IMR-90 (cell line): ENCODE results near the gene ROBO4. TPM values are rescaled to one million over a fixed set of nuclear protein-coding genes. Genes with fewer than 3 reads are reported as not detected.

Experiments used
- ATAC-seq: fragments of 200-7000 bp; cut with Tn5 transposase; 2 replicates; pipeline ENCODE4 v1.9.1; 2020; ENCODE audit warnings: low read depth, mild to moderate bottlenecking, moderate library complexity
- BruUV-seq: library from RNA; stranded (reverse); fragments of 400-500 nt; replicated peaks from 2 replicates; lab custom pipeline; 2021; lab: Mats Ljungman, UMichigan
- CTCF ChIA-PET: fragments of 300-600 bp; formaldehyde crosslinking; extraction: SDS; loops from one replicate; lab custom pipeline; 2021; ENCODE audit warnings: antibody characterized with exemption; lab: Yijun Ruan, JAX
- POLR2A ChIA-PET: fragments of 300-600 bp; sonication (Branson Sonifier 250); formaldehyde crosslinking; loops from one replicate; lab custom pipeline; 2022; ENCODE audit warnings: antibody characterized with exemption; ENCODE audit not compliant: unreplicated experiment; lab: Charles Lee
- DNase-seq: peaks from one replicate; pipeline ENCODE4 v3.0.0; 2013
- H2AFZ ChIP-seq: replicated peaks from 2 replicates; pipeline ENCODE3; 2013; ENCODE audit warnings: low read length, mild to moderate bottlenecking; ENCODE audit not compliant: poor library complexity
- H2AK5ac ChIP-seq: 2 replicates; pipeline ENCODE4 v1.6.1; 2013; ENCODE audit warnings: low read depth, low read length, inconsistent platforms
- H2AK9ac ChIP-seq: replicated peaks from 2 replicates; pipeline ENCODE3; 2013; ENCODE audit warnings: mild to moderate bottlenecking, low read depth, low read length, moderate library complexity; ENCODE audit not compliant: poor library complexity
- H2BK120ac ChIP-seq: 2 replicates; pipeline ENCODE4 v1.6.1; 2013; ENCODE audit warnings: low read depth, low read length, inconsistent platforms
- H2BK15ac ChIP-seq: 3 replicates; pipeline ENCODE4 v1.6.1; 2013; ENCODE audit warnings: low read depth, low read length, inconsistent platforms
- H2BK20ac ChIP-seq: 2 replicates; pipeline ENCODE4 v1.6.1; 2013; ENCODE audit warnings: low read depth, mild to moderate bottlenecking, inconsistent platforms, low read length, moderate library complexity
- H2BK5ac ChIP-seq: 2 replicates; pipeline ENCODE4 v1.6.1; 2013; ENCODE audit warnings: mild to moderate bottlenecking, low read depth, low read length, inconsistent platforms; ENCODE audit not compliant: poor library complexity, severe bottlenecking
- H3K14ac ChIP-seq: replicated peaks from 2 replicates; pipeline ENCODE4 v1.6.1; 2013; ENCODE audit warnings: low read depth, low read length, inconsistent platforms
- H3K18ac ChIP-seq: 2 replicates; pipeline ENCODE4 v1.6.1; 2013; ENCODE audit warnings: low read depth, low read length, control low read depth
- H3K23ac ChIP-seq: 2 replicates; pipeline ENCODE4 v1.6.1; 2013; ENCODE audit warnings: low read depth, low read length, inconsistent platforms
- H3K27ac ChIP-seq: 2 replicates; pipeline ENCODE4 v1.5.1; 2013; ENCODE audit warnings: mild to moderate bottlenecking, control low read depth, low read length; ENCODE audit not compliant: insufficient read depth
- H3K27me3 ChIP-seq: 2 replicates; pipeline ENCODE4 v1.6.1; 2013; ENCODE audit warnings: low read length; ENCODE audit not compliant: control insufficient read depth, insufficient read depth
- H3K36me3 ChIP-seq: 2 replicates; pipeline ENCODE4 v1.6.1; 2013; ENCODE audit warnings: low read length, mixed read lengths; ENCODE audit not compliant: control insufficient read depth, insufficient read depth
- H3K4ac ChIP-seq: 2 replicates; pipeline ENCODE4 v1.6.1; 2013; ENCODE audit warnings: low read depth, low read length, inconsistent platforms
- H3K4me1 ChIP-seq: 2 replicates; pipeline ENCODE4 v1.6.1; 2013; ENCODE audit warnings: low read length, mixed read lengths; ENCODE audit not compliant: control insufficient read depth, insufficient read depth
- H3K4me2 ChIP-seq: 2 replicates; pipeline ENCODE4 v1.6.1; 2013; ENCODE audit warnings: low read depth, mild to moderate bottlenecking, control low read depth, low read length, moderate library complexity
- H3K4me3 ChIP-seq: 2 replicates; pipeline ENCODE4 v1.5.1; 2013; ENCODE audit warnings: low read depth, mild to moderate bottlenecking, control low read depth, low read length, moderate library complexity; ENCODE audit not compliant: insufficient read depth
- H3K56ac ChIP-seq: 2 replicates; pipeline ENCODE4 v1.6.1; 2013; ENCODE audit warnings: low read length, inconsistent platforms; ENCODE audit not compliant: insufficient read depth; ENCODE audit errors: extremely low read depth
- H3K79me1 ChIP-seq, 2 experiments: 2 replicates each; pipeline ENCODE4 v1.6.1; 2013; ENCODE audit warnings: low read length in 2 of 2, inconsistent platforms in 1 of 2, low read depth in 1 of 2
- H3K9ac ChIP-seq: 2 replicates; pipeline ENCODE4 v1.6.1; 2013; ENCODE audit warnings: low read depth, low read length, control low read depth
- H3K9me1 ChIP-seq: 2 replicates; pipeline ENCODE4 v1.6.1; 2013; ENCODE audit warnings: low read length, inconsistent platforms; ENCODE audit not compliant: insufficient read depth
- H3K9me3 ChIP-seq: 2 replicates; pipeline ENCODE4 v1.6.1; 2013; ENCODE audit warnings: low read length; ENCODE audit not compliant: control insufficient read depth, insufficient read depth
- H4K20me1 ChIP-seq: 2 replicates; pipeline ENCODE4 v1.6.1; 2013; ENCODE audit warnings: low read length, inconsistent platforms; ENCODE audit not compliant: insufficient read depth
- H4K5ac ChIP-seq: 2 replicates; pipeline ENCODE4 v1.6.1; 2013; ENCODE audit warnings: mild to moderate bottlenecking, low read depth, low read length, control low read depth
- H4K8ac ChIP-seq, 2 experiments: 2 replicates each; pipeline ENCODE4 v1.6.1; 2013; ENCODE audit warnings: low read depth in 2 of 2, low read length in 2 of 2, control low read depth in 1 of 2, inconsistent platforms in 1 of 2
- H4K91ac ChIP-seq: 2 replicates; pipeline ENCODE4 v1.6.1; 2013; ENCODE audit warnings: low read depth, low read length, inconsistent platforms; ENCODE audit not compliant: insufficient read depth
- BHLHE40 ChIP-seq: fragments of 150-350 bp; IDR thresholded peaks from 2 replicates; pipeline ENCODE4 v1.6.1; 2016; ENCODE audit warnings: mild to moderate bottlenecking, low read depth, low read length
- CEBPB ChIP-seq: IDR thresholded peaks from 2 replicates; pipeline ENCODE4 v1.6.1; 2012; ENCODE audit warnings: low read depth, low read length, improper control_type of control experiment
- CHD1 ChIP-seq: IDR thresholded peaks from 2 replicates; pipeline ENCODE4 v1.6.1; 2012; ENCODE audit warnings: low read depth, low read length, improper control_type of control experiment
- FOS ChIP-seq: fragments of 150-350 bp; IDR thresholded peaks from 2 replicates; pipeline ENCODE4 v1.6.1; 2016; ENCODE audit warnings: low read depth, low read length
- MAFK ChIP-seq: IDR thresholded peaks from 2 replicates; pipeline ENCODE4 v1.6.1; 2012; ENCODE audit warnings: low read depth, low read length, improper control_type of control experiment
- MAZ ChIP-seq: IDR thresholded peaks from 2 replicates; pipeline ENCODE4 v1.6.1; 2012; ENCODE audit warnings: low read depth, mild to moderate bottlenecking, low read length, improper control_type of control experiment, moderate library complexity, borderline replicate concordance
- MXI1 ChIP-seq: IDR thresholded peaks from 2 replicates; pipeline ENCODE4 v1.6.1; 2012; ENCODE audit warnings: low read depth, mild to moderate bottlenecking, low read length, moderate library complexity, borderline replicate concordance
- NFE2L2 ChIP-seq: fragments of 150-350 bp; IDR thresholded peaks from 2 replicates; pipeline ENCODE4 v1.6.1; 2016; ENCODE audit warnings: low read depth, mild to moderate bottlenecking, low read length
- POLR2A ChIP-seq: IDR thresholded peaks from 2 replicates; pipeline ENCODE4 v1.6.1; 2012; ENCODE audit warnings: mild to moderate bottlenecking, low read depth, low read length
- SMC3 ChIP-seq: fragments of 150-350 bp; IDR thresholded peaks from 2 replicates; pipeline ENCODE4 v1.6.1; 2016; ENCODE audit warnings: low read depth, mild to moderate bottlenecking, antibody characterized with exemption, low read length, moderate library complexity
- WGBS, 2 experiments: methylation state at CpG; one replicate each; pipeline versions ENCODE4 v1.1.5 to v1.1.7; 2013; ENCODE audit warnings: missing lambda C conversion rate in 2 of 2; ENCODE audit not compliant: insufficient read length in 1 of 2; ENCODE audit errors: extremely low coverage in 2 of 2; 5-methylcytosine and 5-hydroxymethylcytosine counted together
- dilution Hi-C: fragments of 300-500 bp; cut with HindIII; formaldehyde crosslinking; loops from one replicate; pipeline ENCODE4 v1.14.3; 2018; ENCODE audit warnings: low sequenced_read_pairs; ENCODE audit not compliant: unreplicated experiment
- in situ Hi-C: fragments of 300-500 bp; cut with MboI; formaldehyde crosslinking; loops from 3 replicates; pipeline ENCODE4 v1.14.3; 2019; ENCODE audit warnings: low sequenced_read_pairs, inconsistent platforms, mixed read lengths
- intact Hi-C: fragments of 100-400 bp; cut with micrococcal nuclease; formaldehyde crosslinking; loops from 2 replicates; pipeline ENCODE4 v1.10.0; 2022
- polyA plus RNA-seq, 3 experiments: library from polyadenylated mRNA; depleted of rRNA; stranded (reverse); fragments of >200 nt; gene quantifications; 2 replicates each; pipeline ENCODE4 v1.2.3, GENCODE V29; 2012; ENCODE audit warnings: low replicate concordance in 1 of 3
- total RNA-seq: library from RNA; depleted of rRNA; stranded (reverse); fragments of >200 nt; gene quantifications from 2 replicates; pipeline ENCODE4 v1.2.3, GENCODE V29; 2012
- TF ChIP-seq, protein P1 (sequence below): fragments of 150-350 bp; IDR thresholded peaks from 2 replicates; pipeline ENCODE4 v1.6.1; 2017; ENCODE audit warnings: mild to moderate bottlenecking, antibody characterized with exemption, low read length, low read depth
- TF ChIP-seq, protein P2 (sequence below): conservative IDR thresholded peaks from 2 replicates; pipeline ENCODE4 v1.5.1; 2012; ENCODE audit warnings: mild to moderate bottlenecking, low read depth, low read length, improper control_type of control experiment

Gene ROBO4
- total and polyA plus RNA-seq, 2 of the 4 experiments (the other 2 are of a cell fraction) = 0.72 to 0.82 TPM

DNA sequence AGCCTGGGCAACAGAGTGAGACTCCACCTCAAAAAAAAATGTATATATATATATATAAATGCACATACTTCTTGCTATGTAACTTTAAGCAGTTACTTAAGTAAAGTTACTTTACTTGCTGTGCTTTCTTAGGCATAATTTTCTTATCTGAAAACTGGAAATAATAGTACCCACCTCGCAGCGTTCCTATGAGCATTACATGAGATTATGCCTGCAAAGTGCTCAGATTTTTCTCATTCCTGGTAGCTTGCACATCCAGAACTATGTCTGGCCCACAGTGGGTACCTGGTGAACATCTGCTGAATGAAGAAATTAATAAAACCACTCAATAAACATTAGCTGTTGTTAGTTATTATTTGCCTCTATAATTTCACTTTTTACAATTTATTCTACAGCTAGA lies 38.5 kb downstream of the ROBO4 start:
- no peaks in the 10 kb centered on the region for H3K36me3 ChIP-seq
- ATAC-seq (no peak), DNase-seq (no peak)
- no peak overlapping the region for H3K14ac ChIP-seq
- H3K27ac ChIP-seq = no peak overlapping the region
- no peak overlapping the region for H4K91ac ChIP-seq
- TF ChIP-seq MAFK (no peak), BHLHE40 (no peak), MAZ (no peak), NFE2L2 (no peak), FOS (no peak), SMC3 (no peak), CHD1 (no peak), CEBPB (no peak), POLR2A (no peak), MXI1 (no peak)
- TF ChIP-seq, protein P1, sequence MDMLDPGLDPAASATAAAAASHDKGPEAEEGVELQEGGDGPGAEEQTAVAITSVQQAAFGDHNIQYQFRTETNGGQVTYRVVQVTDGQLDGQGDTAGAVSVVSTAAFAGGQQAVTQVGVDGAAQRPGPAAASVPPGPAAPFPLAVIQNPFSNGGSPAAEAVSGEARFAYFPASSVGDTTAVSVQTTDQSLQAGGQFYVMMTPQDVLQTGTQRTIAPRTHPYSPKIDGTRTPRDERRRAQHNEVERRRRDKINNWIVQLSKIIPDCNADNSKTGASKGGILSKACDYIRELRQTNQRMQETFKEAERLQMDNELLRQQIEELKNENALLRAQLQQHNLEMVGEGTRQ = no peak
- TF ChIP-seq, protein P2, sequence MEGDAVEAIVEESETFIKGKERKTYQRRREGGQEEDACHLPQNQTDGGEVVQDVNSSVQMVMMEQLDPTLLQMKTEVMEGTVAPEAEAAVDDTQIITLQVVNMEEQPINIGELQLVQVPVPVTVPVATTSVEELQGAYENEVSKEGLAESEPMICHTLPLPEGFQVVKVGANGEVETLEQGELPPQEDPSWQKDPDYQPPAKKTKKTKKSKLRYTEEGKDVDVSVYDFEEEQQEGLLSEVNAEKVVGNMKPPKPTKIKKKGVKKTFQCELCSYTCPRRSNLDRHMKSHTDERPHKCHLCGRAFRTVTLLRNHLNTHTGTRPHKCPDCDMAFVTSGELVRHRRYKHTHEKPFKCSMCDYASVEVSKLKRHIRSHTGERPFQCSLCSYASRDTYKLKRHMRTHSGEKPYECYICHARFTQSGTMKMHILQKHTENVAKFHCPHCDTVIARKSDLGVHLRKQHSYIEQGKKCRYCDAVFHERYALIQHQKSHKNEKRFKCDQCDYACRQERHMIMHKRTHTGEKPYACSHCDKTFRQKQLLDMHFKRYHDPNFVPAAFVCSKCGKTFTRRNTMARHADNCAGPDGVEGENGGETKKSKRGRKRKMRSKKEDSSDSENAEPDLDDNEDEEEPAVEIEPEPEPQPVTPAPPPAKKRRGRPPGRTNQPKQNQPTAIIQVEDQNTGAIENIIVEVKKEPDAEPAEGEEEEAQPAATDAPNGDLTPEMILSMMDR = no peak
- H2AFZ ChIP-seq = no peak overlapping the region
- no peak overlapping the region for H3K23ac ChIP-seq
- no peak overlapping the region for H2AK5ac ChIP-seq
- in situ Hi-C loops = no loop called here
- H3K56ac ChIP-seq = no peak overlapping the region
- WGBS, 2 experiments = no CpG with 5 or more reads among the region's 2 CpGs
- ChIA-PET POLR2A (no interaction called here), CTCF (no interaction called here)
- H4K5ac ChIP-seq = no peak overlapping the region
- no peak overlapping the region for H2BK5ac ChIP-seq
- no peak overlapping the region for H2AK9ac ChIP-seq
- dilution Hi-C loops = no loop called here
- H3K4ac ChIP-seq = no peak overlapping the region
- no peak overlapping the region for H3K4me2 ChIP-seq
- H3K79me1 ChIP-seq = no peaks in the 10 kb centered on the region
- no peak overlapping the region for H2BK20ac ChIP-seq
- no peak overlapping the region for H3K18ac ChIP-seq
- H2BK15ac ChIP-seq = no peak overlapping the region
- H3K9ac ChIP-seq = no peak overlapping the region
- H4K8ac ChIP-seq = no peak overlapping the region
- no TSS peak for BruUV-seq
- peaks cover 49% of the 10 kb centered on the region for H3K27me3 ChIP-seq
- no peak overlapping the region for H3K4me3 ChIP-seq
- intact Hi-C loops = no loop called here
- no peaks in the 10 kb centered on the region; the same call in 1 of the 2 replicates for H3K9me3 ChIP-seq
- no peaks in the 10 kb centered on the region for H4K20me1 ChIP-seq
- no peaks in the 10 kb centered on the region for H3K4me1 ChIP-seq
- H2BK120ac ChIP-seq = no peak overlapping the region
- H3K9me1 ChIP-seq = no peaks in the 10 kb centered on the region
